Right lobe of liver (tissue), 6 donors: Measurements from ENCODE around the gene SHISA6. TPM values are rescaled to one million over a fixed set of nuclear protein-coding genes. Genes with fewer than 3 reads are reported as not detected.

Source experiments
- ATAC-seq, 4 donors: fragments of 200-7000 bp; cut with Tn5 transposase; one replicate each; pipeline ENCODE4 v1.9.1; 2020; ENCODE audit warnings: mild to moderate bottlenecking in 4 of 4, moderate library complexity in 4 of 4
- DNase-seq, 3 donors: peaks; one replicate each; pipeline ENCODE4 v3.0.0-alpha.2; 2020
- H3K27ac ChIP-seq, 3 donors: fragments of 200-600 bp; one replicate each; pipeline ENCODE4 v1.8.0; 2022
- H3K27me3 ChIP-seq, 2 donors: fragments of 200-600 bp; one replicate each; pipeline ENCODE4 v1.8.0; 2022
- H3K36me3 ChIP-seq, 4 donors: fragments of 200-600 bp; sonication (generic) in 1 of 4; one replicate each; pipeline versions ENCODE4 v1.5.1 to v1.8.0; 2017 to 2022; ENCODE audit warnings: control low read depth in 1 of 4
- H3K4me1 ChIP-seq, 4 donors: fragments of 200-600 bp; sonication (generic) in 1 of 4; one replicate each; pipeline versions ENCODE4 v1.5.1 to v1.8.0; 2017 to 2022; ENCODE audit warnings: control low read depth in 1 of 4
- H3K4me3 ChIP-seq, 3 donors: fragments of 200-600 bp; one replicate each; pipeline ENCODE4 v1.8.0; 2022
- H3K9me3 ChIP-seq, 4 donors: fragments of 200-600 bp; sonication (generic) in 1 of 4; one replicate each; pipeline versions ENCODE4 v1.5.1 to v1.8.0; 2017 to 2022; ENCODE audit warnings: control low read depth in 1 of 4
- CTCF ChIP-seq, 4 donors: fragments of 200-600 bp in 3 of 4; fragments of 450-650 bp in 1 of 4; IDR thresholded peaks; one replicate each; pipeline versions ENCODE4 v1.5.1 to v1.8.0; 2016 to 2022; ENCODE audit warnings: antibody characterized with exemption in 4 of 4, mild to moderate bottlenecking in 2 of 4
- POLR2A ChIP-seq: fragments of 450-650 bp; IDR thresholded peaks from one replicate; pipeline ENCODE4 v1.6.1; 2017; ENCODE audit warnings: antibody characterized with exemption, mild to moderate bottlenecking
- WGBS: methylation state at CpG from one replicate; pipeline ENCODE4 v1.1.6; 2018; ENCODE audit warnings: low coverage, low lambda C conversion rate; ENCODE audit not compliant: insufficient coverage; ENCODE audit errors: missing lambda C conversion rate; 5-methylcytosine and 5-hydroxymethylcytosine counted together
- intact Hi-C, 2 donors: fragments of 100-400 bp; cut with DNase I; formaldehyde crosslinking; loops; one replicate each; pipeline versions ENCODE4 v1.11.2 to v1.14.1; 2022
- total RNA-seq, 6 experiments: library from RNA; depleted of rRNA in 2 of 6; stranded (reverse); fragments of >200 nt in 2 of 6; fragmentation: NEBNext Ultra II Directional in 3 of 6; extraction: Animal tissue kit (Norgen Biotek cat#: 25700) in 3 of 6; gene quantifications; one replicate each; pipeline versions ENCODE4 v1.1.0 to v1.2.4, GENCODE V29; 2016 to 2023
- donor health status: DM: no; HTN: yes; CAD: no.
- donor health status: DM: no; HTN: no; CAD: no.
- donor health status: DM: no; HTN: no; CAD: no.
- donor health status: DM: no; HTN: yes; CAD: no.
- donor health status: DM: no; HTN: yes; CAD: no.

The SHISA6 gene
- total RNA-seq, 6 experiments from 2014 or later: not detected

- no peak for ATAC-seq
- no peak overlapping the region for H3K4me3 ChIP-seq
- no peaks in the 10 kb centered on the region for H3K27me3 ChIP-seq
- 26% methylated on average over 2 of the region's 3 CpGs for WGBS
- no peak for TF ChIP-seq CTCF (IDR thresholded peaks at IDR 0.05)
- TF ChIP-seq POLR2A: no peak
- H3K36me3 ChIP-seq: no peaks in the 10 kb centered on the region
- H3K27ac ChIP-seq: no peak overlapping the region
- no peaks in the 10 kb centered on the region for H3K4me1 ChIP-seq
- H3K9me3 ChIP-seq: no peaks in the 10 kb centered on the region
- DNase-seq: no peak
- intact Hi-C loops: no loop called here
Measured at GRCh38 chr17:11488407-11488806, 247.4 kb downstream of the SHISA6 start.

GRCh38 chr17:11490171-11490755, 249.2 kb downstream of the SHISA6 start:
- H3K9me3 ChIP-seq: no peaks in the 10 kb centered on the region
- no peak for ATAC-seq
- intact Hi-C loops: no loop called here
- no peaks in the 10 kb centered on the region for H3K36me3 ChIP-seq
- DNase-seq: no peak
- WGBS: 61% methylated on average over 7 of the region's 14 CpGs
- no peak for TF ChIP-seq CTCF (IDR thresholded peaks at IDR 0.05)
- TF ChIP-seq POLR2A: no peak
- no peaks in the 10 kb centered on the region for H3K4me1 ChIP-seq
- H3K4me3 ChIP-seq: no peak overlapping the region
- H3K27me3 ChIP-seq: no peaks in the 10 kb centered on the region
- no peak overlapping the region for H3K27ac ChIP-seq

GRCh38 chr17:11492511-11492910, 251.5 kb downstream of the SHISA6 start:
- no peak for DNase-seq
- TF ChIP-seq POLR2A (no peak), CTCF (IDR thresholded peaks at IDR 0.05) (no peak)
- H3K36me3 ChIP-seq: no peaks in the 10 kb centered on the region
- no peaks in the 10 kb centered on the region for H3K4me1 ChIP-seq
- no CpG with 5 or more reads among the region's 1 CpG for WGBS
- no peaks in the 10 kb centered on the region for H3K9me3 ChIP-seq
- ATAC-seq: no peak
- intact Hi-C loops: no loop called here
- H3K27me3 ChIP-seq: no peaks in the 10 kb centered on the region
- H3K27ac ChIP-seq: no peak overlapping the region
- no peak overlapping the region for H3K4me3 ChIP-seq

GRCh38 chr17:11493936-11494335, 252.9 kb downstream of the SHISA6 start:
- H3K27me3 ChIP-seq: no peaks in the 10 kb centered on the region
- no peaks in the 10 kb centered on the region for H3K9me3 ChIP-seq
- no peak for DNase-seq
- TF ChIP-seq POLR2A (no peak), CTCF (IDR thresholded peaks at IDR 0.05) (no peak)
- no peak overlapping the region for H3K4me3 ChIP-seq
- no peaks in the 10 kb centered on the region for H3K4me1 ChIP-seq
- no peaks in the 10 kb centered on the region for H3K36me3 ChIP-seq
- ATAC-seq: no peak
- H3K27ac ChIP-seq: no peak overlapping the region
- intact Hi-C loops: no loop called here

GRCh38 chr17:11495613-11496012, 254.6 kb downstream of the SHISA6 start:
- H3K4me3 ChIP-seq: no peak overlapping the region
- H3K9me3 ChIP-seq: no peaks in the 10 kb centered on the region
- H3K27me3 ChIP-seq: no peaks in the 10 kb centered on the region
- DNase-seq (no peak), ATAC-seq (no peak)
- WGBS: 31% methylated on average over 3 of the region's 3 CpGs
- H3K27ac ChIP-seq: no peak overlapping the region
- no peaks in the 10 kb centered on the region for H3K4me1 ChIP-seq
- intact Hi-C loops: no loop called here
- H3K36me3 ChIP-seq: no peaks in the 10 kb centered on the region
- TF ChIP-seq POLR2A: no peak
- no peak for TF ChIP-seq CTCF (IDR thresholded peaks at IDR 0.05)
